CD4-positive, alpha-beta T cell (primary cell): ENCODE measurements around the gene CLINT1. TPM values are rescaled to one million over a fixed set of nuclear protein-coding genes. Genes with fewer than 3 reads are reported as not detected.

Experiments used
- ATAC-seq: fragments of 200-7000 bp; cut with Tn5 transposase; one replicate; pipeline ENCODE4 v1.10.0; 2022; ENCODE audit warnings: mild to moderate bottlenecking; ENCODE audit not compliant: poor library complexity
- CTCF ChIA-PET: fragments of 350-600 bp; sonication (Branson Sonifier 250); formaldehyde crosslinking; loops from one replicate; lab custom pipeline; 2021; ENCODE audit warnings: antibody characterized with exemption, inconsistent platforms; lab: Charles Lee
- POLR2A ChIA-PET: fragments of 350-600 bp; sonication (Branson Sonifier 250); formaldehyde crosslinking; loops from one replicate; lab custom pipeline; 2021; ENCODE audit warnings: antibody characterized with exemption, inconsistent platforms; lab: Charles Lee
- DNase-seq, 14 experiments: peaks; one replicate each; pipeline ENCODE4 v3.0.0-alpha.2; 2013 to 2020; ENCODE audit warnings: mixed read lengths in 2 of 14
- H3K27ac ChIP-seq, 2 donors: one replicate each; pipeline versions ENCODE4 v1.5.1 to v1.7.0; 2013; ENCODE audit warnings: low read length in 2 of 2, low read depth in 1 of 2, mild to moderate bottlenecking in 1 of 2
- H3K27me3 ChIP-seq, 2 experiments: 1 replicate in 1 of 2; 2 replicates in 1 of 2; pipeline versions ENCODE4 v1.6.1 to v1.7.0; 2013; ENCODE audit warnings: low read length in 2 of 2, control low read depth in 1 of 2, mild to moderate bottlenecking in 1 of 2, moderate library complexity in 1 of 2; ENCODE audit not compliant: insufficient read depth in 2 of 2, control insufficient read depth in 1 of 2
- H3K36me3 ChIP-seq: one replicate; pipeline ENCODE4 v1.6.1; 2013; ENCODE audit warnings: low read length, control low read depth; ENCODE audit not compliant: insufficient read depth
- H3K4me1 ChIP-seq: one replicate; pipeline ENCODE4 v1.6.1; 2013; ENCODE audit warnings: low read length, control low read depth; ENCODE audit not compliant: insufficient read depth
- H3K4me3 ChIP-seq: one replicate; pipeline ENCODE4 v1.5.1; 2013; ENCODE audit warnings: mild to moderate bottlenecking, low read length, moderate library complexity
- H3K9me3 ChIP-seq, 2 experiments: 1 replicate in 1 of 2; 2 replicates in 1 of 2; pipeline versions ENCODE4 v1.6.1 to v1.7.0; 2013; ENCODE audit warnings: low read length in 2 of 2, mild to moderate bottlenecking in 2 of 2, control low read depth in 1 of 2, moderate library complexity in 1 of 2; ENCODE audit not compliant: control insufficient read depth in 1 of 2, insufficient read depth in 1 of 2
- H3K27ac Mint-ChIP-seq: one replicate; pipeline ENCODE4 v1.8.0; 2020; ENCODE audit warnings: mixed read lengths
- H3K27me3 Mint-ChIP-seq: one replicate; pipeline ENCODE4 v1.8.0; 2021; ENCODE audit warnings: mixed read lengths
- H3K36me3 Mint-ChIP-seq: one replicate; pipeline ENCODE4 v1.8.0; 2021; ENCODE audit warnings: low read depth, mixed read lengths
- H3K4me1 Mint-ChIP-seq: one replicate; pipeline ENCODE4 v1.8.0; 2021; ENCODE audit warnings: low read depth, mixed read lengths
- H3K4me3 Mint-ChIP-seq: one replicate; pipeline ENCODE4 v1.8.0; 2020; ENCODE audit warnings: mild to moderate bottlenecking, mixed read lengths
- H3K9me3 Mint-ChIP-seq: one replicate; pipeline ENCODE4 v1.8.0; 2020; ENCODE audit warnings: mixed read lengths
- CTCF ChIP-seq: fragments of 200-600 bp; IDR thresholded peaks from one replicate; pipeline ENCODE4 v1.8.0; 2022; ENCODE audit warnings: antibody characterized with exemption, mild to moderate bottlenecking
- intact Hi-C, 2 experiments: fragments of 100-400 bp; cut with DNase I in 1 of 2; cut with micrococcal nuclease in 1 of 2; formaldehyde crosslinking; loops; one replicate each; pipeline versions ENCODE4 v1.15.1 to v1.9.0; 2023 to 2025; cut with DNase I, micrococcal nuclease
- total RNA-seq, 174 experiments: library from RNA in 2 of 174; stranded (reverse) in 2 of 174; gene quantifications; one replicate each; pipeline ENCODE4 v1.2.3 and lab custom pipeline; 2021 to 2026

The CLINT1 gene
- total RNA-seq, 2 experiments from 2014 or later: 89.9 to 91.3 TPM

GRCh38 chr5:157812086-157812485 lies 46.9 kb downstream of the CLINT1 start:
- POLR2A ChIA-PET: no interaction called here
- Mint-ChIP-seq H3K4me3 (no peak overlapping the region), H3K27me3 (no peaks in the 10 kb centered on the region), H3K27ac (no peak overlapping the region), H3K36me3 (peaks cover 92% of the 10 kb centered on the region), H3K4me1 (peaks cover 10% of the 10 kb centered on the region), H3K9me3 (no peaks in the 10 kb centered on the region)
- CTCF ChIA-PET: interaction anchor here (1.4 kb wide), 1 partner anchor 137 kb away, joined by 4 read pairs; no protein-coding TSS in a partner anchor
- ATAC-seq: no peak
- intact Hi-C loops: loop anchor here in 1 of 2 experiments (10.0 kb wide), 1 partner anchor 883 kb away; no protein-coding TSS in a partner anchor
- no peak overlapping the region for H3K4me3 ChIP-seq
- H3K4me1 ChIP-seq: no peaks in the 10 kb centered on the region
- TF ChIP-seq CTCF: no peak
- no peak overlapping the region for H3K27ac ChIP-seq
- H3K27me3 ChIP-seq: no peaks in the 10 kb centered on the region
- peaks cover 69% of the 10 kb centered on the region for H3K36me3 ChIP-seq
- DNase-seq: no peak
- H3K9me3 ChIP-seq: no peaks in the 10 kb centered on the region

GRCh38 chr5:157808043-157808442 lies 50.9 kb downstream of the CLINT1 start:
- H3K4me1 Mint-ChIP-seq: peaks cover 4% of the 10 kb centered on the region
- DNase-seq (no peak), ATAC-seq (no peak)
- H3K27me3 Mint-ChIP-seq: no peaks in the 10 kb centered on the region
- H3K4me1 ChIP-seq: no peaks in the 10 kb centered on the region
- no peaks in the 10 kb centered on the region for H3K27me3 ChIP-seq
- no peak for TF ChIP-seq CTCF
- no peak overlapping the region for H3K4me3 Mint-ChIP-seq
- H3K9me3 Mint-ChIP-seq: no peaks in the 10 kb centered on the region
- CTCF ChIA-PET: no interaction called here
- peaks cover 77% of the 10 kb centered on the region for H3K36me3 ChIP-seq
- no peaks in the 10 kb centered on the region for H3K9me3 ChIP-seq
- no peak overlapping the region for H3K4me3 ChIP-seq
- POLR2A ChIA-PET: no interaction called here
- intact Hi-C loops: no loop called here
- H3K36me3 Mint-ChIP-seq: peaks cover 94% of the 10 kb centered on the region
- no peak overlapping the region for H3K27ac ChIP-seq
- no peak overlapping the region for H3K27ac Mint-ChIP-seq

GRCh38 chr5:157802736-157803135 lies 56.2 kb downstream of the CLINT1 start:
- no peak overlapping the region for H3K4me3 ChIP-seq
- peaks cover 47% of the 10 kb centered on the region for H3K36me3 ChIP-seq
- Mint-ChIP-seq H3K36me3 (peaks cover 63% of the 10 kb centered on the region), H3K27me3 (no peaks in the 10 kb centered on the region), H3K4me1 (no peaks in the 10 kb centered on the region), H3K4me3 (no peak overlapping the region), H3K27ac (no peak overlapping the region), H3K9me3 (no peaks in the 10 kb centered on the region)
- no peak overlapping the region for H3K27ac ChIP-seq
- intact Hi-C loops: no loop called here
- no peaks in the 10 kb centered on the region for H3K27me3 ChIP-seq
- H3K4me1 ChIP-seq: no peaks in the 10 kb centered on the region
- no peaks in the 10 kb centered on the region for H3K9me3 ChIP-seq
- POLR2A ChIA-PET: no interaction called here
- DNase-seq (no peak), ATAC-seq (no peak)
- no peak for TF ChIP-seq CTCF
- CTCF ChIA-PET: no interaction called here
